GM12878 (cell line): ENCODE results near the gene BCAN. TPM values are rescaled to one million over a fixed set of nuclear protein-coding genes. Genes with fewer than 3 reads are reported as not detected.

Source experiments
- ATAC-seq: fragments of 200-7000 bp; cut with Tn5 transposase; 3 replicates; pipeline ENCODE4 v1.9.1; 2020; ENCODE audit warnings: mild to moderate bottlenecking, moderate library complexity
- BruUV-seq: library from RNA; stranded (reverse); fragments of 400-500 nt; replicated peaks from 2 replicates; lab custom pipeline; 2021; lab: Mats Ljungman, UMichigan
- CTCF ChIA-PET: fragments of 300-600 bp; sonication (Branson Sonifier 250); formaldehyde crosslinking; extraction: SDS; loops from one replicate; lab custom pipeline; 2021; ENCODE audit warnings: inconsistent platforms; lab: Yijun Ruan, JAX
- POLR2A ChIA-PET: fragments of 350-600 bp; formaldehyde crosslinking; extraction: SDS; loops from one replicate; lab custom pipeline; 2021; ENCODE audit warnings: inconsistent platforms; lab: Charles Lee
- RAD21 ChIA-PET: fragments of 300-600 bp; sonication (Branson Sonifier 250); formaldehyde crosslinking; loops from one replicate; lab custom pipeline; 2023; ENCODE audit warnings: antibody characterized with exemption; ENCODE audit not compliant: unreplicated experiment; lab: Charles Lee
- SMC1A ChIA-PET: fragments of 300-600 bp; sonication (Branson Sonifier 250); formaldehyde crosslinking; loops from one replicate; lab custom pipeline; 2023; ENCODE audit not compliant: unreplicated experiment, uncharacterized antibody; lab: Charles Lee
- DNase-seq: peaks from one replicate; pipeline ENCODE4 v3.0.0-alpha.2; 2011; ENCODE audit warnings: low read depth, low spot score
- FAIRE-seq: peaks from 3 replicates; lab custom pipeline; 2011; peaks lifted over from hg19 to GRCh38; lab: Jason Lieb, UNC
- H2AFZ ChIP-seq: 2 replicates; pipeline ENCODE4 v1.6.0; 2011; ENCODE audit warnings: low read depth, low read length, control low read depth; ENCODE audit not compliant: control insufficient read depth
- H3K27ac ChIP-seq: 2 replicates; pipeline ENCODE4 v1.5.1; 2011; ENCODE audit warnings: control low read depth; ENCODE audit not compliant: control insufficient read depth, insufficient read depth
- H3K27me3 ChIP-seq, 2 experiments: replicated peaks in 1 of 2; 2 replicates each; pipeline versions ENCODE4 v1.6.0 to v1.6.1; 2011; ENCODE audit warnings: low read length in 1 of 2; ENCODE audit not compliant: control insufficient read depth in 2 of 2, insufficient read depth in 2 of 2
- H3K36me3 ChIP-seq, 2 experiments: 2 replicates each; pipeline ENCODE4 v1.5.1; 2011; ENCODE audit warnings: low read length in 1 of 2; ENCODE audit not compliant: control insufficient read depth in 2 of 2, insufficient read depth in 2 of 2
- H3K4me1 ChIP-seq: 2 replicates; pipeline ENCODE4 v1.6.1; 2011; ENCODE audit warnings: mild to moderate bottlenecking, low read length, moderate library complexity, mixed read lengths; ENCODE audit not compliant: control insufficient read depth, insufficient read depth
- H3K4me2 ChIP-seq: 2 replicates; pipeline ENCODE4 v1.6.0; 2011; ENCODE audit warnings: control low read depth; ENCODE audit not compliant: control insufficient read depth, insufficient read depth
- H3K4me3 ChIP-seq: fragments of 200-600 bp; sonication (generic); 2 replicates; pipeline ENCODE4 v1.5.1; 2016
- H3K79me2 ChIP-seq: 2 replicates; pipeline ENCODE4 v1.6.0; 2011; ENCODE audit warnings: low read length; ENCODE audit not compliant: control insufficient read depth, insufficient read depth
- H3K9ac ChIP-seq: 2 replicates; pipeline ENCODE4 v1.8.0; 2011; ENCODE audit warnings: low read length, control low read depth, mixed read lengths; ENCODE audit not compliant: control insufficient read depth, insufficient read depth
- H3K9me3 ChIP-seq: replicated peaks from 3 replicates; pipeline ENCODE4 v1.5.1; 2011; ENCODE audit warnings: mild to moderate bottlenecking, low read length; ENCODE audit not compliant: control insufficient read depth, insufficient read depth
- H4K20me1 ChIP-seq: 2 replicates; pipeline ENCODE4 v1.6.0; 2011; ENCODE audit not compliant: control insufficient read depth, insufficient read depth
- CBX3 ChIP-seq: fragments of 200-600 bp; sonication (generic); IDR thresholded peaks from 2 replicates; pipeline ENCODE4 v1.6.1; 2016; ENCODE audit warnings: low read depth, borderline replicate concordance
- NBN ChIP-seq: fragments of 450-650 bp; IDR thresholded peaks from 2 replicates; pipeline ENCODE4 v1.6.1; 2016
- POLR2A ChIP-seq: IDR thresholded peaks from 2 replicates; pipeline ENCODE4 v1.6.1; 2011; ENCODE audit warnings: low read depth, mild to moderate bottlenecking, low read length
- RELB ChIP-seq: fragments of 450-650 bp; IDR thresholded peaks from 2 replicates; pipeline ENCODE4 v1.6.1; 2017; ENCODE audit warnings: low read depth, mild to moderate bottlenecking, moderate library complexity
- SMAD1 ChIP-seq: fragments of 450-650 bp; IDR thresholded peaks from 2 replicates; pipeline ENCODE4 v1.6.1; 2018; ENCODE audit warnings: mild to moderate bottlenecking, low read depth; ENCODE audit not compliant: partially characterized antibody
- WGBS: methylation state at CpG from one replicate; pipeline ENCODE4 v1.1.6; 2016; ENCODE audit warnings: low lambda C conversion rate; ENCODE audit not compliant: insufficient replicate concordance, insufficient coverage; ENCODE audit errors: missing lambda C conversion rate; 5-methylcytosine and 5-hydroxymethylcytosine counted together
- in situ Hi-C: fragments of 300-500 bp; cut with MboI; formaldehyde crosslinking; loops from 9 replicates; pipeline ENCODE4 v1.14.3; 2018; ENCODE audit warnings: mixed read lengths
- intact Hi-C: fragments of 100-400 bp; cut with micrococcal nuclease; formaldehyde crosslinking; loops from one replicate; pipeline ENCODE4 v1.14.2; 2022; ENCODE audit not compliant: unreplicated experiment
- polyA plus RNA-seq, 11 experiments: library from polyadenylated mRNA; depleted of rRNA in 4 of 11; unstranded in 6 of 11; stranded (reverse) in 5 of 11; fragments of >200 nt; fragmentation: Nextera tagmentation in 4 of 11; fragmentation: Illumina TruSeq in 1 of 11; extraction: Ambion mirVana in 4 of 11; extraction: Trizol in 1 of 11; gene quantifications; 1 replicate in 1 of 11; 2 replicates in 10 of 11; pipeline versions ENCODE4 v1.2.1 to v1.2.3, GENCODE V29; 2011 to 2016; ENCODE audit warnings: inconsistent platforms in 2 of 11, missing spikeins in 2 of 11, low read depth in 1 of 11
- total RNA-seq, 4 experiments: library from RNA; depleted of rRNA in 3 of 4; stranded (reverse); fragments of >200 nt in 3 of 4; fragmentation: Illumina TruSeq in 1 of 4; extraction: Trizol in 1 of 4; gene quantifications; 2 replicates each; pipeline versions ENCODE4 v1.2.1 to v1.2.3, GENCODE V29; 2013 to 2021
- TF ChIP-seq, protein P1 (sequence below): IDR thresholded peaks from 2 replicates; pipeline ENCODE4 v1.6.1; 2011; ENCODE audit warnings: borderline replicate concordance, low read depth, mild to moderate bottlenecking, moderate library complexity, low read length; ENCODE audit not compliant: insufficient read depth, poor library complexity, severe bottlenecking

Gene BCAN
- total and polyA plus RNA-seq, 10 of the 15 experiments (the other 5 are each of a cell fraction or from before 2014, with no cell fraction given) = 0.05 to 1.3 (median 0.18) TPM; not detected in 1

DNA sequence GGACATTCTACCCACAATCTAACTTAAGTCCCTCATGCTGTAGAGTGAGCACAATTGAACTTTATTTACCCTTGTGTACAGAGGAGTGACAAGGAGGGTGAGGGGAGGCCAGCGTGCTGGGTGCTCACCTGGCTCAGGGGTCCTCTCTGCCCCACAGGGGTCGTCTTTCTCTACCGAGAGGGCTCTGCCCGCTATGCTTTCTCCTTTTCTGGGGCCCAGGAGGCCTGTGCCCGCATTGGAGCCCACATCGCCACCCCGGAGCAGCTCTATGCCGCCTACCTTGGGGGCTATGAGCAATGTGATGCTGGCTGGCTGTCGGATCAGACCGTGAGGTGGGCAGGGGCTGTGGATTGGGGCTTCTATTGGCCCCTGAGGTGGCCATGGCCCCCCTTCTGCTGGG, 5.4 kb downstream of the BCAN start:
- no TSS peak for BruUV-seq
- ChIA-PET POLR2A (no interaction called here), RAD21 (no interaction called here), CTCF (interaction anchor here (0.6 to 2.8 kb wide), 2 partner anchors 11 to 43 kb away, joined by 3 to 17 read pairs; no protein-coding TSS in a partner anchor), SMC1A (no interaction called here)
- peaks cover 8% of the 10 kb centered on the region for H3K4me1 ChIP-seq
- H3K27ac ChIP-seq = no peak overlapping the region
- no peaks in the 10 kb centered on the region for H3K36me3 ChIP-seq
- H3K79me2 ChIP-seq = no peaks in the 10 kb centered on the region
- intact Hi-C loops = no loop called here
- 71% methylated on average over 10 of the region's 10 CpGs for WGBS
- no peaks in the 10 kb centered on the region; the same call in 1 of the 2 replicates for H4K20me1 ChIP-seq
- H2AFZ ChIP-seq = no peak overlapping the region
- FAIRE-seq (no peak), ATAC-seq (no peak), DNase-seq (no peak)
- H3K4me3 ChIP-seq = no peak overlapping the region
- no peak overlapping the region for H3K4me2 ChIP-seq
- no peaks in the 10 kb centered on the region for H3K9me3 ChIP-seq
- in situ Hi-C loops = no loop called here
- no peak for TF ChIP-seq RELB
- TF ChIP-seq, protein P1, sequence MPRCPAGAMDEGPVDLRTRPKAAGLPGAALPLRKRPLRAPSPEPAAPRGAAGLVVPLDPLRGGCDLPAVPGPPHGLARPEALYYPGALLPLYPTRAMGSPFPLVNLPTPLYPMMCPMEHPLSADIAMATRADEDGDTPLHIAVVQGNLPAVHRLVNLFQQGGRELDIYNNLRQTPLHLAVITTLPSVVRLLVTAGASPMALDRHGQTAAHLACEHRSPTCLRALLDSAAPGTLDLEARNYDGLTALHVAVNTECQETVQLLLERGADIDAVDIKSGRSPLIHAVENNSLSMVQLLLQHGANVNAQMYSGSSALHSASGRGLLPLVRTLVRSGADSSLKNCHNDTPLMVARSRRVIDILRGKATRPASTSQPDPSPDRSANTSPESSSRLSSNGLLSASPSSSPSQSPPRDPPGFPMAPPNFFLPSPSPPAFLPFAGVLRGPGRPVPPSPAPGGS = no peak
- TF ChIP-seq SMAD1 = no peak
- no peak for TF ChIP-seq POLR2A
- no peak for TF ChIP-seq NBN
- no peak for TF ChIP-seq CBX3
- TF ChIP-seq, all 136 proteins: peak for 0
- no peaks in the 10 kb centered on the region; a peak in 1 of 4 replicates for H3K27me3 ChIP-seq
- no peak overlapping the region for H3K9ac ChIP-seq
